SK-N-SH (cell line): ENCODE data around the gene RGS13. TPM values are rescaled to one million over a fixed set of nuclear protein-coding genes. Genes with fewer than 3 reads are reported as not detected.

Experiments
- CTCF ChIA-PET: fragments of 300-600, 350-600 bp; formaldehyde crosslinking; extraction: SDS; loops from one replicate; lab custom pipeline; 2021; lab: Yijun Ruan, JAX
- POLR2A ChIA-PET: fragments of 350-600 bp; sonication (Branson Sonifier 250); formaldehyde crosslinking; extraction: SDS; loops from one replicate; lab custom pipeline; 2020; ENCODE audit warnings: antibody characterized with exemption, inconsistent platforms; lab: Yijun Ruan, JAX
- DNase-seq: peaks from one replicate; pipeline ENCODE4 v3.0.0; 2012
- H2AFZ ChIP-seq: fragments of 200-600 bp; sonication (generic); 2 replicates; pipeline ENCODE4 v1.8.1; 2016; ENCODE audit warnings: antibody characterized with exemption, mild to moderate bottlenecking, low read depth
- H3F3A ChIP-seq: fragments of 200-600 bp; sonication (generic); replicated peaks from 2 replicates; pipeline ENCODE3; 2016; ENCODE audit warnings: antibody characterized with exemption, mild to moderate bottlenecking; ENCODE audit not compliant: insufficient read depth
- H3K27ac ChIP-seq, 2 experiments: fragments of 200-500 bp in 1 of 2; fragments of 200-600 bp in 1 of 2; sonication (Bioruptor generic) in 1 of 2; sonication (generic), shearing (Covaris generic) in 1 of 2; 2 replicates each; pipeline versions ENCODE4 v1.5.1 to v1.6.1; 2014 to 2016; ENCODE audit warnings: low read depth in 2 of 2, inconsistent platforms in 1 of 2, low read length in 1 of 2, mild to moderate bottlenecking in 1 of 2, mixed read lengths in 1 of 2
- H3K27me3 ChIP-seq: fragments of 200-600 bp; sonication (generic), shearing (Covaris generic); 2 replicates; pipeline ENCODE4 v1.6.1; 2016; ENCODE audit warnings: mixed run types; ENCODE audit not compliant: insufficient read depth
- H3K36me3 ChIP-seq, 2 experiments: fragments of 200-500 bp in 1 of 2; fragments of 200-600 bp in 1 of 2; sonication (Bioruptor generic) in 1 of 2; sonication (generic) in 1 of 2; replicated peaks in 1 of 2; 2 replicates each; pipeline versions ENCODE3 to v1.5.1; 2014 to 2016; ENCODE audit warnings: low read length in 1 of 2, mild to moderate bottlenecking in 1 of 2; ENCODE audit not compliant: insufficient read depth in 2 of 2, control insufficient read depth in 1 of 2
- H3K4me1 ChIP-seq, 2 experiments: fragments of 200-500 bp in 1 of 2; fragments of 200-600 bp in 1 of 2; sonication (Bioruptor generic) in 1 of 2; sonication (generic), shearing (Covaris generic) in 1 of 2; 2 replicates each; pipeline versions ENCODE4 v1.5.1 to v1.6.1; 2014 to 2016; ENCODE audit warnings: low read depth in 1 of 2, low read length in 1 of 2, mixed run types in 1 of 2; ENCODE audit not compliant: insufficient read depth in 2 of 2, control insufficient read depth in 1 of 2
- H3K4me2 ChIP-seq: fragments of 200-600 bp; sonication (generic), shearing (Covaris generic); 2 replicates; pipeline ENCODE4 v1.6.1; 2017; ENCODE audit warnings: mixed run types
- H3K4me3 ChIP-seq, 2 experiments: fragments of 200-500 bp in 1 of 2; fragments of 200-600 bp in 1 of 2; sonication (Bioruptor generic) in 1 of 2; sonication (generic), shearing (Covaris generic) in 1 of 2; 2 replicates each; pipeline versions ENCODE4 v1.5.1 to v1.8.1; 2014 to 2016; ENCODE audit warnings: low read depth in 2 of 2, inconsistent platforms in 1 of 2, low read length in 1 of 2, mild to moderate bottlenecking in 1 of 2, mixed read lengths in 1 of 2, moderate library complexity in 1 of 2
- H3K79me2 ChIP-seq: fragments of 200-600 bp; sonication (generic); 2 replicates; pipeline ENCODE4 v1.8.1; 2017; ENCODE audit warnings: mild to moderate bottlenecking; ENCODE audit not compliant: insufficient read depth
- H3K9ac ChIP-seq: fragments of 200-600 bp; sonication (generic); 2 replicates; pipeline ENCODE4 v1.6.1; 2017; ENCODE audit warnings: mixed run types
- H3K9me2 ChIP-seq: fragments of 200-600 bp; sonication (generic); 2 replicates; pipeline ENCODE4 v1.6.1; 2017; ENCODE audit warnings: mixed run types
- H3K9me3 ChIP-seq: fragments of 200-600 bp; sonication (generic); 2 replicates; pipeline ENCODE4 v1.6.1; 2017; ENCODE audit warnings: mixed run types, mild to moderate bottlenecking, moderate library complexity
- H4K20me1 ChIP-seq: fragments of 200-600 bp; sonication (generic); 2 replicates; pipeline ENCODE4 v1.6.1; 2017; ENCODE audit warnings: mild to moderate bottlenecking, mixed run types; ENCODE audit not compliant: insufficient read depth
- CHD2 ChIP-seq: fragments of 150-350 bp; IDR thresholded peaks from 2 replicates; pipeline ENCODE4 v1.6.1; 2018; ENCODE audit warnings: low read length; ENCODE audit not compliant: partially characterized antibody
- CTCF ChIP-seq: fragments of 200-600 bp; sonication (generic); IDR thresholded peaks from 2 replicates; pipeline ENCODE4 v1.6.1; 2017; ENCODE audit warnings: antibody characterized with exemption, mild to moderate bottlenecking, moderate library complexity
- EP300 ChIP-seq, 2 experiments: IDR thresholded peaks; 2 replicates each; pipeline versions ENCODE4 v1.4.0 to v1.6.1; 2012; ENCODE audit warnings: borderline replicate concordance in 1 of 2, low read depth in 1 of 2, low read length in 1 of 2
- FOSL2 ChIP-seq: IDR thresholded peaks from 2 replicates; pipeline ENCODE4 v1.4.0; 2012; ENCODE audit warnings: low read depth, mild to moderate bottlenecking, moderate library complexity, borderline replicate concordance
- FOXM1 ChIP-seq: IDR thresholded peaks from 2 replicates; pipeline ENCODE4 v1.4.0; 2012; ENCODE audit warnings: low read depth, mild to moderate bottlenecking
- JUND ChIP-seq: IDR thresholded peaks from 2 replicates; pipeline ENCODE4 v1.4.0; 2012
- MAX ChIP-seq: IDR thresholded peaks from 2 replicates; pipeline ENCODE4 v1.4.0; 2012; ENCODE audit warnings: low read depth
- MXI1 ChIP-seq: IDR thresholded peaks from 2 replicates; pipeline ENCODE4 v1.6.1; 2012; ENCODE audit warnings: mild to moderate bottlenecking, low read depth, low read length, improper control_type of control experiment
- NRF1 ChIP-seq: IDR thresholded peaks from 2 replicates; pipeline ENCODE4 v1.6.1; 2012; ENCODE audit warnings: low read depth, mild to moderate bottlenecking, low read length
- PBX3 ChIP-seq: IDR thresholded peaks from 2 replicates; pipeline ENCODE4; 2012
- TCF12 ChIP-seq: IDR thresholded peaks from 2 replicates; pipeline ENCODE4 v1.4.0; 2012
- TEAD4 ChIP-seq: IDR thresholded peaks from 2 replicates; pipeline ENCODE4 v1.4.0; 2012; ENCODE audit warnings: mild to moderate bottlenecking, borderline replicate concordance; ENCODE audit not compliant: insufficient read depth
- USF1 ChIP-seq: IDR thresholded peaks from 2 replicates; pipeline ENCODE4 v1.4.0; 2012; ENCODE audit warnings: low read depth, borderline replicate concordance
- YY1 ChIP-seq: IDR thresholded peaks from 2 replicates; pipeline ENCODE4 v1.4.0; 2012; ENCODE audit warnings: low read depth, mild to moderate bottlenecking
- ZBTB33 ChIP-seq: IDR thresholded peaks from 2 replicates; pipeline ENCODE4 v1.4.0; 2012; ENCODE audit warnings: low read depth, borderline replicate concordance
- polyA plus RNA-seq, 3 experiments: library from polyadenylated mRNA; depleted of rRNA; stranded (reverse); fragments of >200 nt; gene quantifications; 2 replicates each; pipeline ENCODE4 v1.2.3, GENCODE V29; 2012

RGS13 gene
- polyA plus RNA-seq, 1 of the 3 experiments (the other 2 are of a cell fraction): not detected

GRCh38 chr1:192654120-192654519 lies 18.2 kb downstream of the RGS13 start:
- H4K20me1 ChIP-seq: no peaks in the 10 kb centered on the region
- peaks cover 0 to 3% of the 10 kb centered on the region in 2 experiments; a peak in 3 of 4 replicates for H3K4me1 ChIP-seq
- H3K79me2 ChIP-seq: no peaks in the 10 kb centered on the region
- no peaks in the 10 kb centered on the region for H3K27me3 ChIP-seq
- ChIA-PET POLR2A (no interaction called here), CTCF (no interaction called here)
- H3K27ac ChIP-seq: peak overlapping the region in 1 of 2 experiments; percentile 59; a peak in 2 of 4 replicates
- H3K36me3 ChIP-seq: no peaks in the 10 kb centered on the region
- H3K4me2 ChIP-seq: peak overlapping the region; percentile 11; the same call in 1 of the 2 replicates
- no peaks in the 10 kb centered on the region for H3K9me3 ChIP-seq
- no peak overlapping the region for H3K9ac ChIP-seq
- no peaks in the 10 kb centered on the region for H3K9me2 ChIP-seq
- TF ChIP-seq JUND (no peak), TEAD4 (no peak), TCF12 (no peak), YY1 (no peak), FOSL2 (no peak), FOXM1 (no peak), NRF1 (no peak), MXI1 (no peak), MAX (no peak), ZBTB33 (no peak), EP300 (IDR thresholded peaks at IDR 0.05; ENCODE audit: borderline replicate concordance in 1 of 2, low read depth in 1 of 2, low read length in 1 of 2) (no peak), PBX3 (no peak), CTCF (no peak), USF1 (no peak), CHD2 (no peak)
- peak overlapping the region; percentile 2; the same call in 1 of the 2 replicates for H2AFZ ChIP-seq
- peaks cover 11% of the 10 kb centered on the region for H3F3A ChIP-seq
- H3K4me3 ChIP-seq: no peak overlapping the region
- no peak for DNase-seq
